SK-N-SH treated with all-trans-retinoic acid at 6 μM for 48 hours (cell line): ENCODE measurements around the gene HMGCR.
"Not testable (repeated sequence)": the region's sequence is repeated elsewhere in the genome, so short reads cannot be mapped to it uniquely, and the experiment has no call there.

Experiments
- ARNTL ChIP-seq: fragments of 450-650 bp; formaldehyde crosslinking; IDR thresholded peaks from 2 replicates; pipeline ENCODE4 v1.5.0; 2020; ENCODE audit warnings: low read depth, mild to moderate bottlenecking, moderate library complexity, borderline replicate concordance
- CREB5 ChIP-seq: fragments of 250-450 bp; sonication (Bioruptor Pico); IDR thresholded peaks from 2 replicates; pipeline ENCODE4 v1.5.1; 2020; ENCODE audit warnings: low read depth, mild to moderate bottlenecking, moderate library complexity
- CSRNP3 ChIP-seq: fragments of 250-450 bp; sonication (Bioruptor Pico); IDR thresholded peaks from 2 replicates; pipeline ENCODE4 v1.5.1; 2021; ENCODE audit warnings: mild to moderate bottlenecking, moderate library complexity
- ESRRG ChIP-seq: fragments of 250-450 bp; sonication (Bioruptor Pico); IDR thresholded peaks from 2 replicates; pipeline ENCODE4 v1.6.1; 2021; ENCODE audit warnings: mild to moderate bottlenecking
- GLIS3 ChIP-seq: fragments of 250-450 bp; sonication (Bioruptor Pico); IDR thresholded peaks from 2 replicates; pipeline ENCODE4 v1.5.0; 2020; ENCODE audit warnings: mild to moderate bottlenecking, moderate library complexity
- ISL1 ChIP-seq: fragments of 250-450 bp; sonication (Bioruptor Pico); IDR thresholded peaks from 2 replicates; pipeline ENCODE4 v2.1.2; 2022; ENCODE audit warnings: mild to moderate bottlenecking, moderate library complexity
- PATZ1 ChIP-seq: fragments of 250-450 bp; sonication (Bioruptor Pico); IDR thresholded peaks from 2 replicates; pipeline ENCODE4 v1.8.0; 2020; ENCODE audit warnings: mild to moderate bottlenecking, moderate library complexity, borderline replicate concordance
- PPARA ChIP-seq: fragments of 250-450 bp; sonication (Bioruptor Pico); IDR thresholded peaks from 2 replicates; pipeline ENCODE4 v1.5.0; 2020; ENCODE audit warnings: mild to moderate bottlenecking, borderline replicate concordance
- RARB ChIP-seq: fragments of 250-450 bp; sonication (Bioruptor Pico); IDR thresholded peaks from 2 replicates; pipeline ENCODE4 v1.8.0; 2021; ENCODE audit warnings: mild to moderate bottlenecking, moderate library complexity
- TOX ChIP-seq: fragments of 250-450 bp; sonication (Bioruptor Pico); IDR thresholded peaks from 2 replicates; pipeline ENCODE4 v1.8.0; 2021; ENCODE audit warnings: mild to moderate bottlenecking, moderate library complexity, borderline replicate concordance
- TSHZ2 ChIP-seq: fragments of 250-450 bp; sonication (Bioruptor Pico); IDR thresholded peaks from 2 replicates; pipeline ENCODE4 v1.5.0; 2020; ENCODE audit warnings: mild to moderate bottlenecking, moderate library complexity
- ZC3H10 ChIP-seq: fragments of 250-450 bp; sonication (Bioruptor Pico); IDR thresholded peaks from 2 replicates; pipeline ENCODE4 v1.5.1; 2021; ENCODE audit warnings: mild to moderate bottlenecking, moderate library complexity
- ZNF8 ChIP-seq: fragments of 450-650 bp; formaldehyde crosslinking; IDR thresholded peaks from 2 replicates; pipeline ENCODE4 v1.5.0; 2020; ENCODE audit warnings: mild to moderate bottlenecking, moderate library complexity

GRCh38 chr5:75334413-75334812 lies 2.6 kb upstream of the HMGCR start:
- TF ChIP-seq ARNTL (CRISPR knock-in tag); PATZ1 (CRISPR knock-in tag); PPARA; CSRNP3 (CRISPR knock-in tag); TOX (CRISPR knock-in tag); TSHZ2 (CRISPR knock-in tag); ZNF8 (CRISPR knock-in tag); GLIS3 (CRISPR knock-in tag); ZC3H10 (CRISPR knock-in tag); CREB5 (CRISPR knock-in tag); RARB (CRISPR knock-in tag); ESRRG (CRISPR knock-in tag); ISL1: not testable (repeated sequence)
